ENCODE data around the gene ATAD3A.

The ATAD3A gene

GRCh38 chr1:1540818-1541628 is 29.1 kb downstream of the ATAD3A start:
- Histone ChIP-seq H3K4me3 (ENCODE audit: severe bottlenecking) (no peak overlapping the region), H3K4me1 (ENCODE audit: insufficient read depth, poor library complexity, severe bottlenecking) (no peaks in the 10 kb centered on the region), H3K36me3 (ENCODE audit: low read depth) (peaks cover 19% of the 10 kb centered on the region), H3K9me3 (ENCODE audit: severe bottlenecking) (no peaks in the 10 kb centered on the region), H3K27me3 (ENCODE audit: insufficient read depth, poor library complexity, severe bottlenecking) (no peaks in the 10 kb centered on the region), H3K27ac (ENCODE audit: poor library complexity, severe bottlenecking) (no peak overlapping the region)
- no peak for TF ChIP-seq CTCF (IDR thresholded peaks at IDR 0.05; ENCODE audit: poor library complexity, severe bottlenecking)
- ATAC-seq (ENCODE audit: low read depth): no peak
- DNase-seq (ENCODE audit: low spot score): peak; percentile 54

- DNase-seq (ENCODE audit: low spot score) (peak; percentile 57), ATAC-seq (ENCODE audit: low read depth) (no peak)
- no peaks in the 10 kb centered on the region for H3K9me3 ChIP-seq (ENCODE audit: severe bottlenecking)
- H3K36me3 ChIP-seq (ENCODE audit: low read depth): peaks cover 19% of the 10 kb centered on the region
- no peaks in the 10 kb centered on the region for H3K27me3 ChIP-seq (ENCODE audit: insufficient read depth, poor library complexity, severe bottlenecking)
- H3K4me3 ChIP-seq (ENCODE audit: severe bottlenecking): no peak overlapping the region
- no peak for TF ChIP-seq CTCF (IDR thresholded peaks at IDR 0.05; ENCODE audit: poor library complexity, severe bottlenecking)
- no peaks in the 10 kb centered on the region for H3K4me1 ChIP-seq (ENCODE audit: insufficient read depth, poor library complexity, severe bottlenecking)
- no peak overlapping the region for H3K27ac ChIP-seq (ENCODE audit: poor library complexity, severe bottlenecking)
These were observed 30.2 kb downstream of the ATAD3A start for GRCh38 chr1:1541956-1542765.

DNA sequence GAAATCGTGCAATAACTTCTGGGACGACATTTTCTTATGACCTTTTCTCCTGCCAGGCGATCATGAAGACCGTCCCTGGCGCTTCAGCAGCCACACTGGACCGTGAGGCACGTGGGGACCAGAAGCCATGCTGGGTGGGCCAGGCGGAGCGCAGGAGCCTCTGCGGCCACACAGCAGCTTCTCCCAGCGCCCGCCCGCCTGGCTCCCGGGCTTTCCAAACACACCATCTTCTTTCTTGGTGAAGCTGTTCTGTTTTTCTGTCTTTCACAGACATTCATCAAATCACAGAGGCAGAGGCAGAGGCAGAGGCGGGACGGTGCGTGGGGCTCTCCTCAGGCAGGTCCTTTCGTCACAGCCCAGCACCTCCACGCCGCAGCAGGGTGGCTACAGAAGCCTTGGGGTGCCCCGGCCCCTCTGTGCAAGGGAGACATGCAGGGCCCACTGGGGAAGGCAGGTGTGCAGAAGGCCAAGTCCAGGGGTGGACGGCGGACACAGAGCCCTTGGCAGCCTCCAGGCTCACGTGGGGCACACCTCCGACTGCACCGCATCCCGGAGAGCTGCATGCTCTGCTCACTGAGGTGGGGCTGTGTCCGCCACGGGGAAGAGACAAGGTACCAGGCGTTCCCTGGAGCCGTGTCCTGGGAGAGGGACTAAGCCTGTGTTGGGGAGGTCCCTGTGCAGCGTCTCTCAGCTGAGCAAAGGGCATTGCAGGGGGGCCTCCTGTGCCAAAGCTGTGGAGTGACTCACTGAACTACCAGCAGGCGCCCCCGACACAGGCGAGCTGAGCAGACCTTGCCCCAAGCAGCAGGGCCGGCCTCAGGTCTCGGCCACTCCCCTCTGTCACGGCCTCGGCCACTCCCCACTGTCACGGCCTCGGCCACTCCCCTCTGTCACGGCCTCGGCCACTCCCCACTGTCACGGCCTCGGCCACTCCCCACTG is 31.1 kb downstream of the ATAD3A start:
- DNase-seq (ENCODE audit: low spot score): peak; percentile 62

GRCh38 chr1:1543706-1544099 is 31.7 kb downstream of the ATAD3A start:
- no peak for ATAC-seq (ENCODE audit: low read depth)
- Histone ChIP-seq H3K27ac (ENCODE audit: poor library complexity, severe bottlenecking) (no peak overlapping the region), H3K27me3 (ENCODE audit: insufficient read depth, poor library complexity, severe bottlenecking) (no peaks in the 10 kb centered on the region), H3K36me3 (ENCODE audit: low read depth) (peaks cover 19% of the 10 kb centered on the region), H3K9me3 (ENCODE audit: severe bottlenecking) (no peaks in the 10 kb centered on the region), H3K4me3 (ENCODE audit: severe bottlenecking) (no peak overlapping the region), H3K4me1 (ENCODE audit: insufficient read depth, poor library complexity, severe bottlenecking) (no peaks in the 10 kb centered on the region)
- TF ChIP-seq CTCF (IDR thresholded peaks at IDR 0.05; ENCODE audit: poor library complexity, severe bottlenecking): no peak
- DNase-seq (ENCODE audit: low spot score): peak; percentile 70

More for the DNA sequence above, 31.1 kb downstream of the ATAD3A start:
- H3K36me3 ChIP-seq (ENCODE audit: low read depth): peaks cover 19% of the 10 kb centered on the region
- H3K4me1 ChIP-seq (ENCODE audit: insufficient read depth, poor library complexity, severe bottlenecking): no peaks in the 10 kb centered on the region
- H3K27me3 ChIP-seq (ENCODE audit: insufficient read depth, poor library complexity, severe bottlenecking): no peaks in the 10 kb centered on the region
- TF ChIP-seq CTCF (IDR thresholded peaks at IDR 0.05; ENCODE audit: poor library complexity, severe bottlenecking): no peak
- no peak for ATAC-seq (ENCODE audit: low read depth)
- H3K9me3 ChIP-seq (ENCODE audit: severe bottlenecking): no peaks in the 10 kb centered on the region
- H3K4me3 ChIP-seq (ENCODE audit: severe bottlenecking): no peak overlapping the region
- H3K27ac ChIP-seq (ENCODE audit: poor library complexity, severe bottlenecking): no peak overlapping the region
